ENCODE data around the gene PPP2R2B.

GRCh38 chr5:146600376-146600775 is 278.2 kb downstream of the PPP2R2B start:
- TF ChIP-seq CTCF (IDR thresholded peaks at IDR 0.05 in 2 of 3, conservative IDR thresholded peaks at IDR 0.05 in 1 of 3; ENCODE audit: borderline replicate concordance in 1 of 3, insufficient read depth in 1 of 3, low read depth in 2 of 3, low read length in 2 of 3) (no peak), ZNF274 (IDR thresholded peaks at IDR 0.05; ENCODE audit: low read depth, low read length) (no peak)
